H1 (cell line): ENCODE results near the gene PNRC2. TPM values are rescaled to one million over a fixed set of nuclear protein-coding genes. Genes with fewer than 3 reads are reported as not detected.

Experiments
- CTCF ChIA-PET: fragments of 300-600 bp; sonication (Branson Sonifier 250); formaldehyde crosslinking; loops from one replicate; lab custom pipeline; 2021; ENCODE audit not compliant: partially characterized antibody; lab: Charles Lee
- POLR2A ChIA-PET: fragments of 300-600 bp; sonication (Branson Sonifier 250); formaldehyde crosslinking; loops from one replicate; lab custom pipeline; 2021; ENCODE audit warnings: inconsistent platforms; ENCODE audit not compliant: partially characterized antibody; lab: Charles Lee
- DNase-seq, 2 experiments: peaks; one replicate each; pipeline versions ENCODE4 v3.0.0 to v3.0.0-alpha.2; 2010 to 2022; ENCODE audit warnings: low spot score in 2 of 2, low read depth in 1 of 2, mixed read lengths in 1 of 2
- FAIRE-seq: peaks from 2 replicates; lab custom pipeline; 2011; peaks lifted over from hg19 to GRCh38; lab: Jason Lieb, UNC
- H2AFZ ChIP-seq: 2 replicates; pipeline ENCODE4 v1.8.1; 2012; ENCODE audit warnings: low read length, inconsistent platforms
- H2AK5ac ChIP-seq: 2 replicates; pipeline ENCODE4 v1.6.1; 2013; ENCODE audit warnings: low read depth, low read length
- H2BK120ac ChIP-seq: replicated peaks from 2 replicates; pipeline ENCODE3; 2013; ENCODE audit warnings: low read depth, low read length, inconsistent platforms
- H2BK12ac ChIP-seq: 2 replicates; pipeline ENCODE4 v1.6.1; 2013; ENCODE audit warnings: low read depth, low read length
- H2BK15ac ChIP-seq: 2 replicates; pipeline ENCODE4 v1.6.1; 2013; ENCODE audit warnings: low read length
- H2BK20ac ChIP-seq: 2 replicates; pipeline ENCODE4 v1.6.1; 2013; ENCODE audit warnings: low read length
- H2BK5ac ChIP-seq: 2 replicates; pipeline ENCODE4 v1.6.1; 2013; ENCODE audit warnings: low read depth, low read length
- H3K14ac ChIP-seq: 2 replicates; pipeline ENCODE4 v1.6.1; 2013; ENCODE audit warnings: inconsistent platforms; ENCODE audit not compliant: insufficient read length
- H3K18ac ChIP-seq: 2 replicates; pipeline ENCODE4 v1.6.1; 2013; ENCODE audit warnings: low read length; ENCODE audit errors: extremely low read depth
- H3K23ac ChIP-seq: 2 replicates; pipeline ENCODE4 v1.6.1; 2013; ENCODE audit warnings: inconsistent platforms; ENCODE audit not compliant: insufficient read length
- H3K23me2 ChIP-seq: 2 replicates; pipeline ENCODE4 v1.6.1; 2013; ENCODE audit warnings: low read depth, low read length
- H3K27ac ChIP-seq: 2 replicates; pipeline ENCODE4 v1.6.1; 2011; ENCODE audit warnings: low read depth, low read length, inconsistent platforms
- H3K27me3 ChIP-seq, 4 experiments: replicated peaks in 1 of 4; 1 replicate in 1 of 4; 2 replicates in 3 of 4; pipeline versions ENCODE4 v1.6.1 to v1.8.1; 2011 to 2013; ENCODE audit warnings: low read length in 3 of 4, mild to moderate bottlenecking in 3 of 4, inconsistent platforms in 2 of 4, mixed read lengths in 2 of 4, moderate library complexity in 1 of 4; ENCODE audit not compliant: control insufficient read depth in 3 of 4, insufficient read depth in 3 of 4; ENCODE audit errors: extremely low read depth in 1 of 4
- H3K36me3 ChIP-seq, 4 experiments: 2 replicates each; pipeline versions ENCODE4 v1.6.1 to v1.8.1; 2011 to 2013; ENCODE audit warnings: mild to moderate bottlenecking in 4 of 4, low read length in 3 of 4, moderate library complexity in 2 of 4, control low read depth in 1 of 4, inconsistent platforms in 1 of 4; ENCODE audit not compliant: insufficient read depth in 4 of 4, control insufficient read depth in 2 of 4
- H3K4ac ChIP-seq: replicated peaks from 2 replicates; pipeline ENCODE3; 2013; ENCODE audit warnings: low read length, low read depth, mixed read lengths, inconsistent platforms; ENCODE audit not compliant: insufficient read length
- H3K4me1 ChIP-seq, 4 experiments: replicated peaks in 1 of 4; 1 replicate in 1 of 4; 2 replicates in 3 of 4; pipeline versions ENCODE4 v1.6.1 to v1.8.1; 2011 to 2013; ENCODE audit warnings: low read length in 3 of 4, inconsistent platforms in 2 of 4, mixed read lengths in 1 of 4; ENCODE audit not compliant: insufficient read depth in 4 of 4, control insufficient read depth in 3 of 4
- H3K4me2 ChIP-seq, 2 experiments: 2 replicates each; pipeline versions ENCODE4 v1.6.1 to v1.8.1; 2011 to 2013; ENCODE audit warnings: low read depth in 2 of 2, low read length in 2 of 2, control low read depth in 1 of 2, inconsistent platforms in 1 of 2, mild to moderate bottlenecking in 1 of 2; ENCODE audit not compliant: insufficient read depth in 1 of 2
- H3K4me3 ChIP-seq, 4 experiments: fragments of 200-600, 300-600 bp in 1 of 4; sonication (generic), shearing (Covaris generic), sonication (Bioruptor Twin) in 1 of 4; 2 replicates each; pipeline versions ENCODE4 v1.5.1 to v1.8.1; 2011 to 2016; ENCODE audit warnings: low read length in 4 of 4, low read depth in 3 of 4, control low read depth in 2 of 4, inconsistent platforms in 2 of 4, mild to moderate bottlenecking in 2 of 4, mixed read lengths in 1 of 4, moderate library complexity in 1 of 4; ENCODE audit not compliant: insufficient read depth in 2 of 4; ENCODE audit errors: extremely low read depth in 1 of 4
- H3K56ac ChIP-seq: replicated peaks from 2 replicates; pipeline ENCODE3; 2013; ENCODE audit warnings: low read depth, mild to moderate bottlenecking, mixed read lengths, low read length, inconsistent platforms; ENCODE audit not compliant: insufficient read length
- H3K79me1 ChIP-seq: 2 replicates; pipeline ENCODE4 v1.6.1; 2013; ENCODE audit warnings: low read depth, low read length, control low read depth
- H3K79me2 ChIP-seq, 2 experiments: 2 replicates each; pipeline versions ENCODE4 v1.6.1 to v1.8.1; 2012 to 2013; ENCODE audit warnings: low read length in 2 of 2, mild to moderate bottlenecking in 2 of 2, inconsistent platforms in 1 of 2; ENCODE audit not compliant: insufficient read depth in 2 of 2, control insufficient read depth in 1 of 2
- H3K9ac ChIP-seq, 4 experiments: replicated peaks in 1 of 4; 1 replicate in 1 of 4; 2 replicates in 3 of 4; pipeline versions ENCODE4 v1.6.1 to v1.8.1; 2011 to 2013; ENCODE audit warnings: low read depth in 3 of 4, low read length in 3 of 4, control low read depth in 2 of 4, mild to moderate bottlenecking in 2 of 4, moderate library complexity in 2 of 4, inconsistent platforms in 1 of 4; ENCODE audit errors: extremely low read depth in 1 of 4
- H3K9me3 ChIP-seq, 2 experiments: 2 replicates each; pipeline versions ENCODE4 v1.6.1 to v1.8.1; 2012 to 2013; ENCODE audit warnings: mild to moderate bottlenecking in 2 of 2, moderate library complexity in 2 of 2, control low read depth in 1 of 2, inconsistent platforms in 1 of 2, low read depth in 1 of 2, low read length in 1 of 2, mixed read lengths in 1 of 2; ENCODE audit not compliant: insufficient read depth in 2 of 2
- H4K20me1 ChIP-seq, 2 experiments: replicated peaks in 1 of 2; 2 replicates each; pipeline versions ENCODE3 to v1.8.1; 2011 to 2013; ENCODE audit warnings: inconsistent platforms in 2 of 2, low read length in 2 of 2, mild to moderate bottlenecking in 1 of 2; ENCODE audit not compliant: insufficient read depth in 2 of 2, control insufficient read depth in 1 of 2
- H4K5ac ChIP-seq: 2 replicates; pipeline ENCODE4 v1.6.1; 2013; ENCODE audit warnings: low read length, low read depth, mixed read lengths, inconsistent platforms; ENCODE audit not compliant: insufficient read length
- H4K8ac ChIP-seq: 2 replicates; pipeline ENCODE4 v1.8.0; 2013; ENCODE audit warnings: mild to moderate bottlenecking, moderate library complexity, low read length, inconsistent platforms; ENCODE audit not compliant: insufficient read depth; ENCODE audit errors: extremely low read depth
- H4K91ac ChIP-seq: replicated peaks from 2 replicates; pipeline ENCODE3; 2013; ENCODE audit warnings: low read length, mixed read lengths, inconsistent platforms; ENCODE audit not compliant: insufficient read length
- CBX5 ChIP-seq: fragments of 300-800, 300-1000 bp; sonication (generic); IDR thresholded peaks from 2 replicates; pipeline ENCODE4 v1.7.1; 2016; ENCODE audit warnings: antibody characterized with exemption, low read length, low read depth
- CBX8 ChIP-seq: fragments of 300-800, 300-1000 bp; sonication (generic); IDR thresholded peaks from 2 replicates; pipeline ENCODE4 v1.7.1; 2016; ENCODE audit warnings: low read depth, low read length, borderline replicate concordance
- CEBPB ChIP-seq: IDR thresholded peaks from 2 replicates; pipeline ENCODE4 v1.6.1; 2012; ENCODE audit warnings: low read depth, low read length
- CHD2 ChIP-seq: IDR thresholded peaks from 2 replicates; pipeline ENCODE4 v1.6.1; 2012; ENCODE audit warnings: low read length, improper control_type of control experiment
- GABPA ChIP-seq: IDR thresholded peaks from 2 replicates; pipeline ENCODE4 v1.6.1; 2011; ENCODE audit warnings: mild to moderate bottlenecking, low read length, moderate library complexity, borderline replicate concordance; ENCODE audit not compliant: insufficient read depth
- KDM4A ChIP-seq: IDR thresholded peaks from one replicate; pipeline ENCODE4 v1.7.1; 2012; ENCODE audit warnings: low read depth, mild to moderate bottlenecking, moderate library complexity, low read length, inconsistent platforms; ENCODE audit not compliant: severe bottlenecking
- KDM5A ChIP-seq: fragments of 200-600 bp; IDR thresholded peaks from 2 replicates; pipeline ENCODE4 v1.7.1; 2012; ENCODE audit warnings: mild to moderate bottlenecking, low read length, inconsistent platforms, mixed read lengths
- PHF8 ChIP-seq: fragments of 200-600 bp; sonication (generic); conservative IDR thresholded peaks from 2 replicates; pipeline ENCODE4 v1.7.1; 2012; ENCODE audit warnings: low read depth, mild to moderate bottlenecking, inconsistent platforms, low read length, moderate library complexity
- SP2 ChIP-seq: IDR thresholded peaks from 2 replicates; pipeline ENCODE4 v1.6.1; 2012; ENCODE audit warnings: mild to moderate bottlenecking, low read length, inconsistent platforms
- YY1 ChIP-seq: IDR thresholded peaks from 2 replicates; pipeline ENCODE4 v1.6.1; 2011; ENCODE audit warnings: low read depth, mild to moderate bottlenecking, low read length
- ZNF274 ChIP-seq: IDR thresholded peaks from 2 replicates; pipeline ENCODE4 v1.7.0; 2012; ENCODE audit warnings: low read length, borderline replicate concordance; ENCODE audit errors: extremely low read depth
- WGBS, 2 experiments: shearing (Covaris generic) in 1 of 2; methylation state at CpG; one replicate each; pipeline versions ENCODE4 v1.1.6 to v1.1.7; 2013 to 2015; ENCODE audit warnings: low lambda C conversion rate in 2 of 2, mixed read lengths in 2 of 2, inconsistent platforms in 1 of 2, low coverage in 1 of 2, missing lambda C conversion rate in 1 of 2; ENCODE audit not compliant: insufficient replicate concordance in 2 of 2, insufficient coverage in 1 of 2, insufficient read length in 1 of 2; ENCODE audit errors: extremely low coverage in 1 of 2, missing lambda C conversion rate in 1 of 2; 5-methylcytosine and 5-hydroxymethylcytosine counted together
- polyA plus RNA-seq, 7 experiments: library from polyadenylated mRNA; depleted of rRNA in 3 of 7; stranded (reverse) in 5 of 7; unstranded in 2 of 7; fragments of >200 nt in 5 of 7; fragments of 200-250 nt in 2 of 7; gene quantifications; 1 replicate in 5 of 7; 2 replicates in 1 of 7; 4 replicates in 1 of 7; pipeline versions ENCODE4 v1.2.1 to v1.2.3, GENCODE V29; 2011 to 2013; ENCODE audit warnings: missing spikeins in 2 of 7, mixed read lengths in 2 of 7
- total RNA-seq: library from RNA; stranded (reverse); fragmentation: NEBNext Ultra II Directional; extraction: Animal tissue kit (Norgen Biotek cat#: 25700); gene quantifications from 2 replicates; pipeline ENCODE4 v1.2.1, GENCODE V29; 2021

PNRC2 gene
- total and polyA plus RNA-seq, 2 of the 8 experiments (the other 6 are each of a cell fraction or from before 2014, with no cell fraction given) = 57.5 to 147 TPM

GRCh38 chr1:23979881-23980727 lies 20.5 kb downstream of the PNRC2 start, which contains the start of gene SRSF10:
SRSF10 (minus strand) TSS chr1:23980327; CDS start chr1:23980255, 72 bp downstream.
- peak within 1 kb of the TSS; percentile 100 for H2AK5ac ChIP-seq
- H3K4me2 ChIP-seq = peak within 1 kb of the TSS; percentile 72 to 77
- ChIA-PET CTCF (interaction anchor here (0.6 to 1.6 kb wide), 5 partner anchors 24 to 1377 kb away, joined by 3 to 7 read pairs (median 4); no protein-coding TSS in a partner anchor), POLR2A (interaction anchor here (0.7 to 12.7 kb wide), 33 partner anchors 8 to 237 kb away, joined by 3 to 267 read pairs (median 4); partner anchors contain the start of genes ELOA, IFNLR1 and PNRC2)
- H3K9me3 ChIP-seq = no peaks in the 10 kb centered on the region
- peak within 1 kb of the TSS; percentile 100 for H3K18ac ChIP-seq
- peak; percentile 50 for FAIRE-seq
- 1% methylated on average over 53 of the region's 84 CpGs; no CpG with 5 or more reads in 1 of the 2 experiments for WGBS, 2 experiments
- H2BK5ac ChIP-seq = peak within 1 kb of the TSS; percentile 99
- DNase-seq = peak; percentile 93 to 99
- H3K9ac ChIP-seq = peak within 1 kb of the TSS; percentile 99 to 100 (median 100)
- H2AFZ ChIP-seq = no peak within 1 kb of the TSS
- H3K56ac ChIP-seq = peak within 1 kb of the TSS; percentile 98
- peak within 1 kb of the TSS; percentile 100 for H4K91ac ChIP-seq
- H3K79me1 ChIP-seq = no peaks in the 10 kb centered on the region
- H3K79me2 ChIP-seq = peaks cover 49 to 50% of the 10 kb centered on the region in 2 experiments
- H2BK12ac ChIP-seq = peak within 1 kb of the TSS; percentile 100; the same call in 1 of the 2 replicates
- H3K4me3 ChIP-seq = peak within 1 kb of the TSS; percentile 68 to 95 (median 90)
- peak within 1 kb of the TSS; percentile 100 for H4K8ac ChIP-seq
- no peak within 1 kb of the TSS for H3K23ac ChIP-seq
- H3K14ac ChIP-seq = no peak within 1 kb of the TSS
- H3K4ac ChIP-seq = peak within 1 kb of the TSS; percentile 99
- H4K20me1 ChIP-seq = peaks cover 18 to 20% of the 10 kb centered on the region in 2 experiments
- peak within 1 kb of the TSS; percentile 60 for H2BK120ac ChIP-seq
- H3K27me3 ChIP-seq = no peaks in the 10 kb centered on the region
- H3K4me1 ChIP-seq = peaks cover 4 to 10% (median 6%) of the 10 kb centered on the region in 4 experiments
- peak within 1 kb of the TSS; percentile 99 for H3K27ac ChIP-seq
- H3K23me2 ChIP-seq = peaks cover 4% of the 10 kb centered on the region
- H3K36me3 ChIP-seq = peaks cover 0 to 38% (median 15%) of the 10 kb centered on the region in 4 experiments; a peak in 7 of 8 replicates
- H2BK15ac ChIP-seq = peak within 1 kb of the TSS; percentile 88
- H2BK20ac ChIP-seq = peak within 1 kb of the TSS; percentile 67; the same call in 1 of the 2 replicates
- H4K5ac ChIP-seq = peak within 1 kb of the TSS; percentile 100
- no peak for TF ChIP-seq ZNF274
- TF ChIP-seq KDM4A = peak; percentile 93
- peak; percentile 100 for TF ChIP-seq PHF8
- TF ChIP-seq KDM5A = no peak
- no peak for TF ChIP-seq CEBPB
- TF ChIP-seq CBX5 = no peak
- TF ChIP-seq CBX8 = no peak
- TF ChIP-seq SP2 = no peak
- peak; percentile 98 for TF ChIP-seq CHD2
- no peak for TF ChIP-seq GABPA
- TF ChIP-seq YY1 = peak; percentile 92
